DOHH2 (cell line): ENCODE data around the gene PCNX2.

ENCODE experiments used
- H3F3A ChIP-seq: fragments of 200-600 bp; sonication (generic), shearing (Covaris generic); 2 replicates; pipeline ENCODE4 v1.6.0; 2016; ENCODE audit warnings: antibody characterized with exemption, mild to moderate bottlenecking; ENCODE audit not compliant: control insufficient read depth, insufficient read depth
- H3K27ac ChIP-seq: fragments of 200-600 bp; sonication (generic); 2 replicates; pipeline ENCODE4 v1.5.1; 2014; ENCODE audit warnings: low read depth, mild to moderate bottlenecking, low read length, moderate library complexity
- H3K27me3 ChIP-seq: fragments of 200-600 bp; sonication (generic); 2 replicates; pipeline ENCODE4 v1.6.1; 2014; ENCODE audit warnings: mild to moderate bottlenecking, low read length, mixed read lengths; ENCODE audit not compliant: control insufficient read depth
- H3K36me3 ChIP-seq: fragments of 200-600 bp; sonication (generic); 2 replicates; pipeline ENCODE4 v1.6.1; 2014; ENCODE audit warnings: mild to moderate bottlenecking, low read length, moderate library complexity, mixed read lengths; ENCODE audit not compliant: control insufficient read depth
- H3K4me1 ChIP-seq: fragments of 200-600 bp; sonication (generic); 2 replicates; pipeline ENCODE4 v1.6.1; 2014; ENCODE audit warnings: mild to moderate bottlenecking, low read length, mixed read lengths; ENCODE audit not compliant: control insufficient read depth
- H3K4me2 ChIP-seq: fragments of 200-600 bp; sonication (generic); 2 replicates; pipeline ENCODE4 v1.6.0; 2014; ENCODE audit warnings: mild to moderate bottlenecking, low read length, moderate library complexity
- H3K4me3 ChIP-seq: fragments of 200-600 bp; sonication (generic); 2 replicates; pipeline ENCODE4 v1.5.1; 2014; ENCODE audit warnings: mild to moderate bottlenecking, low read length, mixed read lengths
- H3K79me2 ChIP-seq: fragments of 200-600 bp; sonication (generic); 2 replicates; pipeline ENCODE4 v1.6.1; 2014; ENCODE audit warnings: mild to moderate bottlenecking, low read length, mixed read lengths; ENCODE audit not compliant: control insufficient read depth
- H3K9me2 ChIP-seq: fragments of 200-600 bp; sonication (generic); replicated peaks from 2 replicates; pipeline ENCODE4 v1.6.1; 2014; ENCODE audit warnings: mild to moderate bottlenecking, low read length, mixed read lengths; ENCODE audit not compliant: control insufficient read depth
- H3K9me3 ChIP-seq: fragments of 200-600 bp; sonication (generic); 2 replicates; pipeline ENCODE4 v1.6.1; 2014; ENCODE audit warnings: antibody characterized with exemption, low read length, mixed read lengths; ENCODE audit not compliant: control insufficient read depth, insufficient read depth
- H4K20me1 ChIP-seq: fragments of 200-600 bp; sonication (generic); 2 replicates; pipeline ENCODE4 v1.6.0; 2014; ENCODE audit warnings: low read depth, mild to moderate bottlenecking, antibody characterized with exemption, low read length, moderate library complexity; ENCODE audit not compliant: control insufficient read depth, insufficient read depth
- EZH2phosphoT487 ChIP-seq: fragments of 200-600 bp; sonication (generic); IDR thresholded peaks from 2 replicates; pipeline ENCODE4 v1.6.1; 2017; ENCODE audit warnings: borderline replicate concordance, mild to moderate bottlenecking, antibody characterized with exemption, low read length, moderate library complexity, mixed read lengths
- TF ChIP-seq, protein P1 (sequence below): fragments of 200-600 bp; sonication (generic); IDR thresholded peaks from one replicate; pipeline ENCODE4 v1.5.1; 2014; ENCODE audit warnings: antibody characterized with exemption, mild to moderate bottlenecking, low read depth, low read length; ENCODE audit not compliant: poor library complexity, severe bottlenecking

The PCNX2 gene

DNA sequence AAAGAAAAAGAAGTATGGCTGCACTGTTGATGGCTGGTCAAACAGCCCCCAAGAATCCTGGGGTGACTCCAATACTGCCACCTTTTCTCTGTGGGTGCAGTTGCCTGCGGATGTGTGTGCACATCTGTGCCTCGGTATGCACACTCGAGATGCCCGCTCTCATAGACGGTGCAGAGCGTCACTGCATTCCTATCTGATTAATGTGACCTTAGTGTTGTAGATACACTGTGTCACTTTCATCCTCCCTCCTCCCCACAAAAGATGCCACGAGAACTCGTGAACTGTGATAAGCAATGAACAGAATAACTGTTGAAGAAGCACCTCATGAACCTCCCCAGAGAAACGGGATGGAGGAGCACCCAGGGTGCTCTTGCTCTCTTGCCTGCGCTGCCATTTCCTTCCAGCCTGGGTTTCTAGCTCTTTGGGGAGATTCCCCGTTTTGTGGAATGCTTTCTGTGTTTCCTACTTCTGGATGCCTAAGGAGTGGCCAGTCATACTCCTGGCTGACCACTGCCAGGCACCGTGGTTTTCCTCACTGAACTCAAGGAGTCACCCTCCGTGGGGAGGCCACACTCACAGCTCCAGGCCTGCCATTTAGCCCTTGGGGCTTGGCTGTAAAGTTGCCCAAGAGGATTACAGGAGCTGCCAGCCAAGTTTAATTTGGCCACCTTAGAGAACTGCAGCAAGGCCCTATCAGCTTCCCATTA is 313.1 kb downstream of the PCNX2 start:
- TF ChIP-seq, protein P1, sequence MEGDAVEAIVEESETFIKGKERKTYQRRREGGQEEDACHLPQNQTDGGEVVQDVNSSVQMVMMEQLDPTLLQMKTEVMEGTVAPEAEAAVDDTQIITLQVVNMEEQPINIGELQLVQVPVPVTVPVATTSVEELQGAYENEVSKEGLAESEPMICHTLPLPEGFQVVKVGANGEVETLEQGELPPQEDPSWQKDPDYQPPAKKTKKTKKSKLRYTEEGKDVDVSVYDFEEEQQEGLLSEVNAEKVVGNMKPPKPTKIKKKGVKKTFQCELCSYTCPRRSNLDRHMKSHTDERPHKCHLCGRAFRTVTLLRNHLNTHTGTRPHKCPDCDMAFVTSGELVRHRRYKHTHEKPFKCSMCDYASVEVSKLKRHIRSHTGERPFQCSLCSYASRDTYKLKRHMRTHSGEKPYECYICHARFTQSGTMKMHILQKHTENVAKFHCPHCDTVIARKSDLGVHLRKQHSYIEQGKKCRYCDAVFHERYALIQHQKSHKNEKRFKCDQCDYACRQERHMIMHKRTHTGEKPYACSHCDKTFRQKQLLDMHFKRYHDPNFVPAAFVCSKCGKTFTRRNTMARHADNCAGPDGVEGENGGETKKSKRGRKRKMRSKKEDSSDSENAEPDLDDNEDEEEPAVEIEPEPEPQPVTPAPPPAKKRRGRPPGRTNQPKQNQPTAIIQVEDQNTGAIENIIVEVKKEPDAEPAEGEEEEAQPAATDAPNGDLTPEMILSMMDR = no peak
- no peak for TF ChIP-seq EZH2phosphoT487
- Histone ChIP-seq H3K9me2 (no peaks in the 10 kb centered on the region), H3K27me3 (no peaks in the 10 kb centered on the region), H4K20me1 (no peaks in the 10 kb centered on the region), H3K36me3 (peaks cover 3% of the 10 kb centered on the region; the same call in 1 of the 2 replicates), H3K4me2 (no peak overlapping the region), H3K4me3 (no peak overlapping the region), H3K9me3 (no peaks in the 10 kb centered on the region), H3F3A (no peaks in the 10 kb centered on the region), H3K27ac (no peak overlapping the region), H3K4me1 (peaks cover 16% of the 10 kb centered on the region), H3K79me2 (no peaks in the 10 kb centered on the region)

DNA sequence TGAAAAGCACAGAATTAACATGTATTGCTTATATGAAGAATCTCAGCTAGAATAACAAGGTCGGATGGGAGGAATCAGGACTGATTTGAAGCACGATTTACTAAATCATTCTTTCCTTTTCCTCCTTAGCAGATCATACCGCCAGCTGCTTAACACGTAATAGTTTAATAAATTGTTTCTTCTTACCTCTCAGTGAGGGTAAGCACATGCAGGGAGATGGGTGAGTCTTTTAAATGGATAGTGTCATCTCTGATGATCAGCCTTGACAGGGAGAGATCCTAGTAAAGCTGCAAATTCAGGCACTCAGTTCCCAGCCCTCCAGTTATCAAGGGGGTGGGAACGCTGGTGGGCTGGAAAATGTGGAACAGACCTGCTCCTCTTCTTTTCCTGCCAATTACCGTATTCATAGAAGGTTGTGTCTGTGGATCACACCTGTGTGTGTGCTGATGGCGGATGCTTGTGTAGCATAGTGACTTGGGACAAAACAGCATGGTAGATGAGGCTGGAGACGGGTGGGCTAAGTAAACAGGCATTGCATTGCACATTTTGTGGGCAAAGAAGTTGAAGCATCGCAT is 314.5 kb downstream of the PCNX2 start:
- Histone ChIP-seq H3K4me3 (no peak overlapping the region), H3K36me3 (peaks cover 8% of the 10 kb centered on the region), H3K9me3 (no peaks in the 10 kb centered on the region), H3K27me3 (no peaks in the 10 kb centered on the region), H4K20me1 (no peaks in the 10 kb centered on the region), H3K4me2 (no peak overlapping the region), H3K79me2 (no peaks in the 10 kb centered on the region), H3K27ac (no peak overlapping the region), H3K4me1 (peaks cover 16% of the 10 kb centered on the region), H3F3A (no peaks in the 10 kb centered on the region), H3K9me2 (no peaks in the 10 kb centered on the region)
- TF ChIP-seq, protein P1 = no peak
- TF ChIP-seq EZH2phosphoT487 = no peak

DNA sequence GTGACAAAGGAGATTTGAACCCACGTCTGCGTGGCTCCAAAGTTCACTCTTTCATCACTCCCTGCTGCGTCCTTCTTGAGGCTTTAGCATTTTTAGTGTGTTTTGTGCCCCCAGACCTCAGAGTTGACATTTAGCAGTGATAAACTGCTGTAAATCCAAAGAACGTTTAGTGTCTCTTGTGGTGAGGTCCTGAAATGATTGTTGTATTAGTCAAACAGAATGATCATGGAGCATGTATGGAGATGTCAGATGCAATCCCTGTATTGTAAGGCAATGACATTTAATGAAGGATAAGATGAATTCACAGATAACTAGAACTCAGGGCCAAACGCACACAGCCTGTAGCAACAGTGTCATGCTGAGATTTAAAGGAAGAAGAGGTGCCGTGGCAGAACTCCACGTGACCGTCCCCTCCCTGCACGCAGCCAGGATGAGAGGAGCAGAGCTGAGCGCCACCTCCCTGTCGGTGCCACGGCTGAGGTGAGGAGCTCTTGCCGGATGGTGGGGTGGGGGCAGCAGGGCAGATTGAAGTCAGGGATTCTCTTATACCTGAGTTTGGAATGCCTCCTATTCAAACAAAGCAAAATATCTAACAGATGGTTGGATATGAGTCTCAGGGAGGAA is 315.1 kb downstream of the PCNX2 start:
- TF ChIP-seq, protein P1 = no peak
- TF ChIP-seq EZH2phosphoT487 = no peak
- Histone ChIP-seq H3F3A (no peaks in the 10 kb centered on the region), H3K79me2 (no peaks in the 10 kb centered on the region), H3K36me3 (peaks cover 8% of the 10 kb centered on the region), H3K9me2 (no peaks in the 10 kb centered on the region), H3K4me1 (peaks cover 16% of the 10 kb centered on the region), H3K4me3 (no peak overlapping the region), H3K4me2 (no peak overlapping the region), H3K27ac (no peak overlapping the region), H3K27me3 (no peaks in the 10 kb centered on the region), H3K9me3 (no peaks in the 10 kb centered on the region), H4K20me1 (no peaks in the 10 kb centered on the region)
